Neural progenitor cell (in vitro differentiated cells): ENCODE measurements around the gene RAMAC. TPM values are rescaled to one million over a fixed set of nuclear protein-coding genes. Genes with fewer than 3 reads are reported as not detected.
"Not testable (repeated sequence)": the region's sequence is repeated elsewhere in the genome, so short reads cannot be mapped to it uniquely, and the experiment has no call there.

Experiments used
- DNase-seq: peaks from one replicate; pipeline ENCODE4 v3.0.0-alpha.2; 2016; ENCODE audit warnings: low spot score
- H2AFZ ChIP-seq: fragments of 200-600 bp; sonication (generic); replicated peaks from 2 replicates; pipeline ENCODE4 v1.6.1; 2016; ENCODE audit warnings: antibody characterized with exemption
- H3F3A ChIP-seq: fragments of 200-600 bp; sonication (generic); 2 replicates; pipeline ENCODE4 v1.6.1; 2016; ENCODE audit warnings: antibody characterized with exemption, low read depth
- H3K27ac ChIP-seq: fragments of 200-600 bp; sonication (generic); 2 replicates; pipeline ENCODE4 v1.5.1; 2016; ENCODE audit warnings: mild to moderate bottlenecking
- H3K27me3 ChIP-seq: fragments of 200-600 bp; sonication (generic); 2 replicates; pipeline ENCODE4 v1.6.1; 2016; ENCODE audit warnings: mild to moderate bottlenecking, moderate library complexity
- H3K36me3 ChIP-seq: fragments of 200-600 bp; sonication (generic); 2 replicates; pipeline ENCODE4 v1.5.1; 2016
- H3K4me1 ChIP-seq: fragments of 200-600 bp; sonication (generic); 2 replicates; pipeline ENCODE4 v1.6.1; 2016; ENCODE audit warnings: mixed run types
- H3K4me2 ChIP-seq: fragments of 200-600 bp; sonication (generic); 2 replicates; pipeline ENCODE4 v1.6.1; 2016
- H3K4me3 ChIP-seq: fragments of 200-600 bp; sonication (generic); 2 replicates; pipeline ENCODE4 v1.5.1; 2016
- H3K79me2 ChIP-seq: fragments of 200-600 bp; sonication (generic); 2 replicates; pipeline ENCODE4 v1.6.1; 2016; ENCODE audit warnings: low read depth
- H3K9ac ChIP-seq: fragments of 200-600 bp; sonication (generic); 2 replicates; pipeline ENCODE4 v1.6.1; 2016
- H3K9me3 ChIP-seq: fragments of 200-600 bp; sonication (generic); 2 replicates; pipeline ENCODE4 v1.5.1; 2016; ENCODE audit warnings: low read depth
- H4K20me1 ChIP-seq: fragments of 200-600 bp; sonication (generic); 2 replicates; pipeline ENCODE4 v1.6.1; 2016; ENCODE audit warnings: low read depth
- H3K27ac Mint-ChIP-seq: 3 replicates; pipeline ENCODE4 v1.8.0; 2021; ENCODE audit warnings: mixed read lengths
- H3K27me3 Mint-ChIP-seq: 2 replicates; pipeline ENCODE4 v1.8.0; 2022; ENCODE audit warnings: low read depth, mild to moderate bottlenecking, inconsistent platforms, moderate library complexity, mixed read lengths; ENCODE audit not compliant: insufficient read depth
- H3K36me3 Mint-ChIP-seq: 3 replicates; pipeline ENCODE4 v1.8.0; 2021; ENCODE audit warnings: mixed read lengths
- H3K4me1 Mint-ChIP-seq: 3 replicates; pipeline ENCODE4 v1.8.0; 2021; ENCODE audit warnings: mixed read lengths
- H3K4me3 Mint-ChIP-seq: 3 replicates; pipeline ENCODE4 v1.8.0; 2021; ENCODE audit warnings: mild to moderate bottlenecking, moderate library complexity, mixed read lengths
- H3K9me3 Mint-ChIP-seq: 3 replicates; pipeline ENCODE4 v1.8.0; 2020; ENCODE audit warnings: mixed read lengths
- CTCF ChIP-seq: fragments of 200-600 bp; sonication (generic); IDR thresholded peaks from 2 replicates; pipeline ENCODE4 v1.5.1; 2017; ENCODE audit warnings: antibody characterized with exemption, mild to moderate bottlenecking
- EZH2 ChIP-seq: fragments of 200-600 bp; sonication (generic); IDR thresholded peaks from 2 replicates; pipeline ENCODE4 v1.6.1; 2017; ENCODE audit warnings: antibody characterized with exemption, mild to moderate bottlenecking, moderate library complexity
- EZH2phosphoT487 ChIP-seq: fragments of 200-600 bp; sonication (generic); IDR thresholded peaks from 2 replicates; pipeline ENCODE4 v1.6.1; 2017; ENCODE audit warnings: antibody characterized with exemption
- total RNA-seq: library from RNA; depleted of rRNA; stranded (reverse); fragments of >200 nt; gene quantifications from 2 replicates; pipeline ENCODE4 v1.2.3, GENCODE V29; 2015; ENCODE audit warnings: low replicate concordance

The RAMAC gene
- total RNA-seq, 1 donor from 2014 or later, result 50.6 TPM

- Histone ChIP-seq H3K9me3 (no peaks in the 10 kb centered on the region), H3K27me3 (no peaks in the 10 kb centered on the region), H3K36me3 (peaks cover 17% of the 10 kb centered on the region), H3K4me2 (no peak overlapping the region), H3K4me3 (no peak overlapping the region), H3K27ac (no peak overlapping the region), H3K4me1 (no peaks in the 10 kb centered on the region), H4K20me1 (no peaks in the 10 kb centered on the region), H2AFZ (no peak overlapping the region), H3K9ac (no peak overlapping the region), H3F3A (peaks cover 9% of the 10 kb centered on the region), H3K79me2 (no peaks in the 10 kb centered on the region)
- Mint-ChIP-seq H3K9me3 (no peaks in the 10 kb centered on the region), H3K27ac (no peak overlapping the region), H3K4me3 (no peak overlapping the region), H3K27me3 (no peaks in the 10 kb centered on the region), H3K36me3 (peaks cover 11% of the 10 kb centered on the region), H3K4me1 (peaks cover 7% of the 10 kb centered on the region)
- no peak for DNase-seq
- TF ChIP-seq EZH2, result no peak
- TF ChIP-seq EZH2phosphoT487, result no peak
- TF ChIP-seq CTCF, result no peak
Measured at GRCh38 chr15:83018436-83018835, 32.4 kb downstream of the RAMAC start.

GRCh38 chr15:83030021-83030420 lies 44.0 kb downstream of the RAMAC start:
- Histone ChIP-seq H3K27me3 (no peaks in the 10 kb centered on the region), H4K20me1 (no peaks in the 10 kb centered on the region), H3K27ac (no peak overlapping the region), H3K4me3 (no peak overlapping the region), H3K9me3 (no peaks in the 10 kb centered on the region), H3F3A (no peaks in the 10 kb centered on the region), H3K36me3 (peaks cover 13% of the 10 kb centered on the region), H3K79me2 (peaks cover 46% of the 10 kb centered on the region), H3K4me2 (no peak overlapping the region), H3K4me1 (no peaks in the 10 kb centered on the region), H3K9ac (no peak overlapping the region), H2AFZ (no peak overlapping the region)
- Mint-ChIP-seq H3K27ac (no peak overlapping the region), H3K9me3 (peaks cover 3% of the 10 kb centered on the region), H3K4me3 (no peak overlapping the region), H3K4me1 (peaks cover 4% of the 10 kb centered on the region), H3K36me3 (peaks cover 26% of the 10 kb centered on the region), H3K27me3 (peaks cover 2% of the 10 kb centered on the region)
- no peak for TF ChIP-seq EZH2
- TF ChIP-seq EZH2phosphoT487, result no peak
- TF ChIP-seq CTCF, result no peak
- peak; percentile 10 for DNase-seq

- not testable (repeated sequence) for H3K27me3 ChIP-seq, H3K9me3 Mint-ChIP-seq, H3K9me3 ChIP-seq, H3K27ac ChIP-seq, H3K4me3 ChIP-seq, H3F3A ChIP-seq, H3K4me2 ChIP-seq, H3K9ac ChIP-seq, H3K27me3 Mint-ChIP-seq, H2AFZ ChIP-seq, H4K20me1 ChIP-seq, DNase-seq, H3K27ac Mint-ChIP-seq, H3K4me3 Mint-ChIP-seq, H3K4me1 Mint-ChIP-seq, H3K4me1 ChIP-seq
- Histone ChIP-seq H3K79me2 (peaks cover 58% of the 10 kb centered on the region), H3K36me3 (peaks cover 13% of the 10 kb centered on the region)
- peaks cover 31% of the 10 kb centered on the region for H3K36me3 Mint-ChIP-seq
Measured at GRCh38 chr15:83031234-83031633, 45.2 kb downstream of the RAMAC start.

GRCh38 chr15:83036253-83036652 lies 50.2 kb downstream of the RAMAC start:
- no peak overlapping the region for H3K27ac Mint-ChIP-seq
- Histone ChIP-seq H3K9me3 (no peaks in the 10 kb centered on the region), H3K27ac (no peak overlapping the region), H3K79me2 (peaks cover 90% of the 10 kb centered on the region), H3K27me3 (no peaks in the 10 kb centered on the region), H3F3A (no peaks in the 10 kb centered on the region), H3K36me3 (peaks cover 8% of the 10 kb centered on the region), H4K20me1 (no peaks in the 10 kb centered on the region), H2AFZ (no peak overlapping the region), H3K4me2 (no peak overlapping the region), H3K4me3 (no peak overlapping the region), H3K9ac (no peak overlapping the region), H3K4me1 (no peaks in the 10 kb centered on the region)
- TF ChIP-seq EZH2phosphoT487 (no peak), EZH2 (no peak), CTCF (no peak)
- no peaks in the 10 kb centered on the region for H3K4me1 Mint-ChIP-seq
- H3K4me3 Mint-ChIP-seq, result no peak overlapping the region
- no peak for DNase-seq
- peaks cover 7% of the 10 kb centered on the region for H3K9me3 Mint-ChIP-seq
- H3K36me3 Mint-ChIP-seq, result peaks cover 50% of the 10 kb centered on the region
- H3K27me3 Mint-ChIP-seq, result peaks cover 2% of the 10 kb centered on the region
